Ecto neural progenitor cell (in vitro differentiated cells): ENCODE results near the gene TFRC.
"Not testable (repeated sequence)": the region's sequence is repeated elsewhere in the genome, so short reads cannot be mapped to it uniquely, and the experiment has no call there.

Experiments used
- DNase-seq: peaks from one replicate; pipeline ENCODE4 v3.0.0-alpha.2; 2018; ENCODE audit warnings: low spot score

The TFRC gene

DNA sequence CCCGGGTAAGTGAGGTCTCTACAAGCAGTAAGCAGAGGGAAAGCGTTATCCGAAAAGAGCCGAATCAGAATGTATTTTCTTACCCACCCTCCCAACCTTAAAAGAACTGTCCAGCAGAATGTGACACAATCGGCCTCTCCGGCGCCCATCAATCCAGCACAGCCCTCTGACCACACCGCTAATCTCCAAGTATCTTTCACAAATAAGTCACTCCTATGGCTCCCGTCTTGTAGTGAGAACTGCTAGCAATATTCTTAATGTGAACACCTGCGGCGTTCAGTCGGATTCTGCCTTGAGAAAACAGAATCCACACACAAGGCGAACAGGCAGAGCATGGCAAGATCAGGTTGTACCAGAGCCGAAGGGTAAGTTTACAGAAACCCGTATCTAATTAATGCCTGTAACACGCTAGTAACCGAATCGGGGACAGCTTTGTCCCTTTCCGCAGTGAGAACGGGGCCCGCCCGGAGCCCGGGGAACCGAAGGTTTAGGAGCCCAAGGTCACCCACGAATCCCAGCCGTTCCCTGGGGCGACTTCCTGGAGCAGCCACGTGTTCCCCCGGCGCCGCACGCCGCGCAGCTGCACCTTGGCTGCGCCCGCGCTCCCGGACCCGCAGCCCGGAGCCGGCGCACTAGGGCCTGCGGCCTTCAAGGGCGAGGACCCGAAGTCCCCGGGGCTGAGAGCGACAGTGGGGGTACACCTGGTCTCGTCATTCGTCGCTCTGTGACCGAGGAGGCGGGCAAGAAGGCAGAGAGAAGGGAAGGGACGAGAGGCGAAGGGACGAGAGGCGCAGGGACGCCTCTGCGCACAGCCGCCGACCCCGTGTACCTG is 672 bp downstream of the TFRC start:
- DNase-seq: peak; percentile 49

DNA sequence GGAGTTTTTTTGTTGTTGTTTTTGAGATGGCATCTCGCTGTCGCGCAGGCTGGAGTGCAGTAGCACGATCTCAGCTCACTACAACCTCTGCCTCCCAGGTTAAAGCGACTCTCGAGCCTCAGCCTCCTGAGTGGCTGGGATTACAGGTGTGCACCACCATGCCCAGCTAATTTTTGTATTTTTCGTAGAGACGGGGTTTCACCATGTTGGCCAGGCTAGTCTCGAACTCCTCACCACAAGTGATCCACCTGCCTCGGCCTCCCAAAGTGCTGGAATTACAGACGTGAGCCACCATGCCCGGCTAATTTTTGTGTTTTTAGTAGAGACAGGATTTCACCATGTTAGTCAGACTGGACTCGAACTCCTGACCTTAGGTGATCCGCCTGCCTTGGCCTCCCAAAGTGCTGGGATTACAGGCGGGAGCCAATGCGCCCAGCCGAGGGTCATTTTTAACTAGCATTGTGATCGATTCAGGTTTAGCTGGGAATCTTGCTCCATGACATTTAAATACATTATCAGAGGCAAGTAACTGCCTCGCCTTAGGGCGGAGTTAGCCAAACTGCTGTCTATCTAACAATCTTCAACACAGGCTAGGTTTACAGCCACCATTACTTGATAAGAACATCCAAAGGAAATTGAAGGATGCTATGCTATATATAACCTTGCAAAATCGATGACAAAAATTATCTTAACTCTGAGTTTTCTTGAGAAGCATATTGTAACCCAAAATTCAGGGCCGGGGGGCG is 1.6 kb downstream of the TFRC start:
- not testable (repeated sequence) for DNase-seq

DNA sequence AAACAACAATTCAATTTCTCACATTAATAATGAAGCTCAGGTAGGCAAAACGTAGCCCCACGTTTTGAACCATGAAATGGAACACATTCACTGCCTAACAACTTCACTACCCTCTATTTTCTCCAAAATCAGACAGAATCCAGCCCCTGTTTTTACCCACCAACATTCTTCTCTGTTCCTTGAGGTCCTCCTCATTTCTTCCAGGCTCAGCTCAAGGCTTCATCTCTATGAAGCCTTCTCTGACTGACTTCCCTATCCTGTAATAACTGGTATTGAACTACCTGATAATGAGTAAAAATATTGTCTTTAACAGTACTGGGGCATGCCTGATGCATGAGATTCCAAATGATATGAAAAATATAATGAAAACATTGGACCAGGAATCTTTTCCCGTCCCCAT is 2.2 kb downstream of the TFRC start:
- DNase-seq: no peak

DNA sequence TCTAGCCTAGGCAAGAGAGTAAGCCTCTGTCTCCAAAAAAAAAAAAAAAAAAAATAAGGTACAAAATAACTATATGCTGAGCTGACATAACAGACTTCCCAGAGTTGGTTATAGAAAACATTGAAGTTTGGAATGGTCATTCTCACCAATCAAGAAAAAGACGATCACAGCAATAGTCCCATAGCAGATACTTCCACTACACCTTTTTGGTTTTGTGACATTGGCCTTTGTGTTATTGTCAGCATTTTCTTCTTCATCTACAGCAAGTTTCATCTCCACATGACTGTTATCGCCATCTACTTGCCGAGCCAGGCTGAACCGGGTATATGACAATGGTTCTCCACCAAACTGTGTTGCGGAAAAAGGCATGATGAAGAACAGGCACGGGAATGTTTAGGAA is 6.9 kb downstream of the TFRC start:
- no peak for DNase-seq

DNA sequence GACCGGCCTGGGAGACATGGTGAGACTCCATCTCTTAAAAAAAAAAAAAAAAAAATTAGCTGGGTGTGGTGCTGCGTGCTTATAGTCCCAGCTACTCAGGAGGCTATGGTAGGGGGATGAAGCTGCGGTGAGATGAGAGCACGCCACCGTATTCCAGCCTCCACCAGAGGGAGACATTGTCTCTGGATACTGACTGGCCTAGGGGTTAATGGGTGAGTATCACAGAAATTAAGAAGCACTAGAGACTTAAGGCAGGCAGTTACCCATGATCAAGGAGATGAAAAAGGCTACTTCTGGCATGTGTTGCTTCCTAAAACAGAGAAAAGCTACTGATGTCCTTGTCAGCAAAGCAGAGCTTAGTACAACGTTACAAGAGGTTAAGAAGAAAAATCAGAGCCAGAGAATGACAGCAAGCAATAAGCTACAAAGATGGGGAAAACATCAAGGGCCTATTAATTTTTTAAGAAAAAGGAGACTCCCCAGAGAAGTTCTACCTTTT is 8.6 kb downstream of the TFRC start:
- DNase-seq: peak; percentile 66

DNA sequence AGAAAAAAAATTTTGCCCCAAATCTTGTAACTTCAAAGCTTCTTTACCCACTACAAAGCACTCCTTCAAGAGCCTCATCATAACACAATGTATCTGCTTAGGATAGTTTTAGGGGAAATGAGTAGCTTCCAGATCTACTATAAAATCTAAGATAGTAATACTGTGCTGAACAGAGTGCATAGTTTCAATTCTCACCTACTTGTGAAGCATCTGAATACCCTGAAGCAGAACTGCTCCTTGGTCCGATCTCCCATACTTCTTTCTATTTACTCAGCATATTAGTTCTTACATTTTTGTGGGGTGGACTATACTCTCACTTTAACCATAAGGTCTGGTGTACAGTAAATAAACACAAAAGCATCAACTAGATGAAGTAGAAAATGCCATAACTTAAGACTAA is 9.6 kb downstream of the TFRC start:
- DNase-seq: no peak

DNA sequence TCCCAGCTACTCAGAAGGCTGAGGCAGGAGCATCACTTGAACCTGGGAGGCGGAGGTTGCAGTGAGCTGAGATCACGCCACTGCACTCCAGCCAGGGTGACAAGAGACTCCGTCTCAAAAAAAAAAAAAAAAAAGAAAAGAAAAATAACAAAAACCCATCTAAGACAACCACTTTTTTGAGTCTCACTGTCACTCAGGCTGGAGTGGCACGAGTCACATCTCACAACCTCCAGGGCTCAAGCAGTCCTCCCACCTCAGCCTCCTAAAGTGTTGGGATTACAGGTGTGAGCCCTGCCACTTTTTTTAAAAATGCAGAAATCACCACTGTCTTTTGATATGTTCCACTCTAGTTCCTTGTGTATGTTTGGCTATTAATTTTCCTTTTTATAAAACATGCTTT is 13.1 kb downstream of the TFRC start:
- DNase-seq: not testable (repeated sequence)

DNA sequence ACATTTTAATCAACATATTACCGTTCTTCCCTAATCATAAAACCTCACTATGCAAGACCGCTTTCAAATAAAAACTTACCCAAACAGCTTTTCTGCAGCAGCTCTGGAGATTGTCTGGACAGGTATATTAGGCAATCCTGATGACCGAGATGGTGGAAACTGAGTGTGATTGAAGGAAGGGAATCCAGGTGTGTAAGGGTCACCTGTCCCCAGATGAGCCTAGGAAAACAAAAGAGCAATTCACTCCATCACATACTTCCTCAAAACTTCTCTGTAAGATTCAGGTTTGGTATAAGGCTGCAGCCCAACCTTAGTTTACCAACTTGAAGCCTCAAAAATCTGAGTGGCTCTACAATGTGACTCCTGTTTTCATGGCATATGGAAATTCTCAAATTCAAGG is 14.5 kb downstream of the TFRC start:
- no peak for DNase-seq

DNA sequence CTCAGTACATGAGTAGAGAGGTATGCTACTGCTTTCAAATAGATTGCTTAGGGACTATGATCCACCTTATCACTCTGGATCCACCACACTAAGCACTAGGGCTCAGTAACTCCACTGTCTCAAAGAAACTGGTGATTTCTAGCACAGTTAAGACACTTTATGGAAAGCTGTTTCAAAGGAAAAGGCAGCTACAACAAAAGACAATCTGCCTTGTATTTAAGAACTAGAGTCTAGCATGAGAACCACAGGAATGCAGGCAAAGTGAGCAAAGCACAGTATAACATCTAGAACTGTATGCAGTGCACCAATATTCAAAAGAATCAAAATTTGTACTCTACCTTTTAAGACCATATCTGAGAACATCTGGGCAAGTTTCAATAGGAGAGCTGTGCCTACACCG is 17.9 kb downstream of the TFRC start:
- DNase-seq: no peak

DNA sequence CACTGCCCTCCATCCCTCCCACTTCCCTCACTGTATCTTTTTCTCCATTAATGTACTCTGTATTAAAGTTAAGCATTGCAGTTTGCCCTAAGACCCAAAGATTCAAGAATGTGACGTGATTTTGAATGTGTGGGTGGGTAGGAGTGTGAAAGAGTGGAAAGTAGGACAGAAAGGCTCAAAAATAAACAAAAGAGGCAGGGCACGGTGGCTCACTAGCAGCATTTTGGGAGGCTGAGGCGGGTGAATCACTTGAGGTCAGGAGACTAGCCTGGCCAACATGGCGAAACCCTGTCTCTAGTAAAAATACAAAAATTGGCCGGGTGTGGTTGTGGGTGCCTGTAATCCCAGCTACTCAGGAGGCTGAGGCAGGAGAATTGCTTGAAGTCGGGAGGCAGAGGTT is 18.4 kb downstream of the TFRC start:
- no peak for DNase-seq

DNA sequence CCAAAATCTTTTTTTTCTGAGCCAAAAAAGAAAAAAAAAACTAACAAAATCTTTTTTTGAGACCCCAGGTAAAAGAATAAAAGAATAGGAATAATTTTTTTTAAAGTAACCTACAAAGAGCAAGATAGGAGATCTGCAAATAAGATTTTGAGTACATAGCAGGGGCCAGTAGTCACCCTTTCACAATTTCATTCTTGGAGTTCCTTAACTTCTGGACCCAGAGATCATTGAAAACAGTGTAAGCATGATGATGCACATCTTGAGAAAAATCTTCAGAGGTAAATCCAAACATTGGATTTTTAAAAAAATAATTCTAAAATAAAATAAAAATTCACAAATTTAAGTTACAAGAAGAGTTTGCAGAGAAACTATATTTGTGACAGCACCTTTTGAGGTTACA is 18.8 kb downstream of the TFRC start:
- DNase-seq: no peak

DNA sequence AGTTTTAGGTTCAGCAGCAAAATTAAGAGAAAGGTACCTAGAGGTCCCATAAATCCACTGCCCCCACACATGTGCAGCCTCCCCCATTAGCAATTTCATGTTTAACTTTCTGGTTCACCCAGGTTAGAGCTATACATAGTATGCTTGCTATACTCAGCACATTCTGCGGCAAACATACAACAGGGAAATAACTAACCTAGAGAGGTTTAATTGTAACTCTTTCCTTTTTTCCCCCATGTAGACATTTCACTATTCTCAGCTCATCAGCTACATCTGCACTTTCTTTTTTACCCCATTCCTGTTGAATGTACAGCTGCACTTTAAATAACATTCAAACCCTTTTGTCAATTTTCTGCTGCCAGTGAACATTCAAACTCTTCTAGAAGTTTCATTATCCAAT is 21.1 kb downstream of the TFRC start:
- no peak for DNase-seq

DNA sequence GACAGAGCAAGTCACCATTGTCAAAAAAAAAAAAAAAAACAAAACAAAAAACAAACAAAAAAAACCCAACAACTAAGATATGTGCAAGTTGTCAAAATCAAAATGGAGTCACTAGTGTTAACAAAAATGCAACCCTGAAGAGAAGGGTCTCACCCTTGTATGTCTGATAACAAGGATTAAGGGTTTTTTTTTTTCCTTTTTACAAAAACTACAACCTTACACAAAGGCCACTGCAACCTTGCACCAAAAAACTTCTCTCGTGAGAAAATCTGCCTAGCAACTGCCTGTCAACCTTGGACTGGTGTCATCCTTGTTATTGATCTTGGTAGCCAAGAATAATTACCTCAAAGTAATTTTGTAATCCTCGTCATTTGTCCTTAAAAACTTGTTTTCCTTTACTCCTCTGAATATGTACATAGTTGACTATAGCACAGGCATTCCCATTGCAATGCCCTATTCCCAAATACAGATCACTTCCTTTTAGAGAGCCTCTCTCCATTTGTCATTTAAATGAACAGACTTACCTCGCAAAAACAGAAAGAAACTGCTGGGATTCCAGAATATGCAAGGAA is 24.0 kb downstream of the TFRC start:
- DNase-seq: no peak

DNA sequence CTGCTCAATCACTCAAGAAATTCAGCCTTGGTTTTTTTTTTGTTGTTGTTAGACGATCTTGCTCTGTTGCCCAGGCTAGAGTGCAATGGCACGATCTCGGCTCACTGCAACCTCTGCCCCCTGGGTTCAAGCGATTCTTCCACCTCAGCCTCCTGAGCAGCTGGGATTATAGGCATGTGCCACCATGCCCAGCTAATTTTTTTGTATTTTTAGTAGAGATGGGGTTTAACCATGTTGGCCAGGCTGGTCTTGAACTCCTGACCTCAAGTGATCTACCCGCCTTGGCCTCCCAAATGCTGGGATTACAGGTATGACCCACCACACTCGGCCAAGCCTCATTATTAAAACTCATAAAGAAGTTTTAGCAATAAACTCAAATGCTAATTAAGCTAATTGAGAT is 25.5 kb downstream of the TFRC start:
- DNase-seq: not testable (repeated sequence)

DNA sequence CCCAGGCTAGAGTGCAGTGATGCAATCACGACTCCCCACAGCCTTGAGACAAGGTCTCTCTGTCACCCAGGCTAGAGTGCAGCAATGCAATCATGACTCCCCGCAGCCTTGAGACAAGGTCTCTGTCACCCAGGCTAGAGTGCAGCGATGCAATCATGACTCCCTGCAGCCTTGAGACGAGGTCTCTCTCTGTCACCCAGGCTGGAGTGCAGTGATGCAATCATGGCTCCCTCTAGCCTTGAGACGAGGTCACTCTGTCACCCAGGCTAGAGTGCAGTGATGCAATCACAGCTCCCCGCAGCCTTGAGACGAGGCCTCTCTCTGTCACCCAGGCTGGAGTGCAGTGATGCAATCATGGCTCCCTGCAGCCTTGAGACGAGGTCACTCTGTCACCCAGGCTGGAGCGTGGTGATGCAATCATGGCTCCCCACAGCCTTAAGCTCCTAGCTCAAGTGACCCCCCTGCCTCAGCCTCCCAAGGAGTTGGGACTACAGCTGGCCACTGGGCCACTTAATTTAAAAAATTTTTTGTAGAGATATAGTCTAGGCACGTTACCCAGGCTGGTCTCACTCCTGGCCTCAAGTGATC is 26.1 kb downstream of the TFRC start:
- DNase-seq: no peak

DNA sequence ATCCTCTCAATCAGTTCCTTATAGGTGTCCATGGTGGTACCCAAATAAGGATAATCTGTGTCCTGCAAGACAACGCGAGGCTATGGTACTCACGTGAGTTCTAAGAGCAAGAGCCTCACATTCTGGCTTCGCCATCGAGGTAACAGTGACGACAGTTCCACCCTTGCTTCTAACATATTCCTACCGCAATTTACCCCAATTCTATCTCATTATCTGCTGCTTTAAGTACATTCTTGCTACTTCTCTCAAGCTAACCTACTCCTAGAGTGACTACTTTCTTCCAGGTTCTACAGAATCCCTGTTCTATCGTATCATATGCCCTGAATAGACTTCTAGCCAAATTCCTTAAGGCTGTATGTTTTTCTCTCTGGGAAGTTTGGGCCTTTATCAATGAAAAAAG is 26.6 kb downstream of the TFRC start:
- no peak for DNase-seq

DNA sequence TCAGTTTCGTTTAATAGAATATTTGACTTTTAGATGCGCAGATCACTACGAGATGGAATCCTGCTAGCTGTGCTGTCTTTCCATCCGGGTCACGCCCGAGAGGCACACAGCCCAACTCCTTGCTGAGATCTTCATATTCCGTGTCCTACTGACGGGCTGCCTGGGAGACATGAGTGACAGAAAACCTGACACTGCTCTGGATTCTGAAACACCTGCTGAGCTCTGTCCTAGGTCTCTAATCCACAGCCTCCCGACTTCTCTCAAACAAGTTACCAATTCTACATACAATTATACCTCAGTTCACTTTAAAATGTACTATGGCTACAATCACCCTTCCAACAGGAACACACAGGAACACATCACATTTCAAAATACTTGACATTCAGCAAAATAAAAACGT is 27.2 kb downstream of the TFRC start:
- no peak for DNase-seq

DNA sequence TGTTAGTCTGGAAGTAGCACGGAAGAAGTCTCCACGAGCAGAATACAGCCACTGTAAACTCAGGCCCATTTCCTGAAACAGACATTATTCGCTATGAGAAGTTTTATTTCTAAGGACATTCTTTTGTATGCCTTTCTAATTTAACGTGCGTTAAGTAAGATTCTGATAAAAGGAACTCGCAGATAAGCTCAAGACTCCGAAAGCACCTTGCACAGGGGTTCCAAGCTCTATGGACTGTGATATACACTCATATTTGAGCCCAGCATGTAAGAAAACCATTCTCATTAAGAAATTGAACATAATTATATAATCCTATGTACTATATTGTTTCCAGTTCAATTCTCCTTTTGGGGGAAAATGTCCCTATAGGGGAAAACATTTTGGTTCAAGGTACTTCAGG is 28.4 kb downstream of the TFRC start:
- no peak for DNase-seq

DNA sequence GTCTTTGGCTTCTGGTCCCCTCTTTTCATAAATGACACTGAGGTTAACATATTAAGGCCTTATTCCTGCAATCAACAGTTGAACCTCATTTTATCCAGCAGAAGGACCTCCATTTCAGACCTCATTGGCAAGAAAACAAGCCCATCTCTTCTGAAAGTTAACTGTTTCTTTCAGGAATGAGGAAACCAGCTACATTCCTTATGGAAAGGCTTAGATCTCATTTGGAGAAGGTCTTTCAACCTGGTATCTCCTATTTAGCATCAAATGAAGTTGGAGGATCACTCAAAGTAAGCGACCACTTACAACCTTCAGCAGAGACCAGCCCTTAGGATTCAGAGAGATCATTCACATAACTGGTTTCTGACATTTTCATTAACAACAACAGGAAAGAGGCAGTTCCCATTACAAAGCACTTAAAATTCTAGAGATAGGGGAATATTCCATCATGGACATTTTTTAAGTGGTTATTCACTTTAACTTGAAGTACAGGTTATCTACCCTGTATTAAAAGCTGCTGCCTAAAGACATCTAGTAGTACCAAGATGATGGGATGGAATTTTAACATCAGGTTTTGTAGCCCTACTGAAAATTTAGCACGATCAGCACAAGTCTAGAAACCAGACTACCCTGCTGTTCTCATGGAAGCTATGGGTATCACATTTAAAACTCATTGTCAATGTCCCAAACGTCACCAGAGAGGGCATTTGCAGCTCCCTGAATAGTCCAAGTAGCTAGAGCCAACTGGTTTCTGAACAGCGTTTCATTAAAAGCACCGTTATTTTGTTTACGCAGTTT is 30.4 kb downstream of the TFRC start:
- DNase-seq: no peak

DNA sequence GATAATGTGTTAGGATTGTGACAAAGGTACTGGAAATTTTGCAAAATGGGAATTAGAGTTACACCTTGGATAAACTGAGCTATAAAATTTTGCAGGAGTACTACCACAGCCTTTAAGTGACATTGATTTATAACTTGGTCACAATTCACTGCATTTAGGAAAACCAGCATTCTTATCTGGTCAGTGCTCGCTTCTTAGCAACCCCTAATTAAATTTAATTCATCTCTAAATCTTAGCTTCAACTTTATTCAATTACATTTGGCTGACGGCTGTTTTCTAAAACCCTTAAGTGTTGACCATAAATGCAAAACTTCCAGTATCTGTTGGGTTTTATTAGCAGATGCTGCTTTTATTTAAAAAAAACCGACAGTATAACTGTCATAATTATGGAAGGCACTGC is 31.3 kb downstream of the TFRC start:
- DNase-seq: no peak

DNA sequence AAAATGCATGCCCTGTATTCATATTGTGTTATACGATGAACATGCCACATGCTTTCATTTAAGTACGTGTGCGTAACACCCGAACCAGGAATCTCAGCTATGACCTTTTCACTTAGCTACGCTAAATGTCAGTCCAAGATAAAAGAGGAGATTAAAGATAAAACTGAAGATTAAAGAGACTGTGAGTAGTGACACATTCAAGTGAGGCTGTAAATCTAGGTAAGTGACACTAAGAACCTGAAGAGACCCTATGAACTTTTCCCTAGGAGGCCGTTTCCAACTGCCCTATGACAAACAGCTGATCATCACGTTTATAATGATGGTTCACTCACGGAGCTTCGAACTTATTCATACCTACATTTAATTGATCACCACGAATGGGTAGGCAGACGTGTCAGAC is 32.2 kb downstream of the TFRC start:
- no peak for DNase-seq
